Endothelial cell of umbilical vein (primary cell): ENCODE results near the gene ZFR. TPM values are rescaled to one million over a fixed set of nuclear protein-coding genes. Genes with fewer than 3 reads are reported as not detected.
"Not testable (repeated sequence)": the region's sequence is repeated elsewhere in the genome, so short reads cannot be mapped to it uniquely, and the experiment has no call there.

Experiments used
- BruUV-seq: library from RNA; stranded (reverse); fragments of 400-500 nt; replicated peaks from 2 replicates; lab custom pipeline; 2021; lab: Mats Ljungman, UMichigan
- CTCF ChIA-PET: fragments of 300-600, 350-600 bp; sonication (Branson Sonifier 250); formaldehyde crosslinking; loops from one replicate; lab custom pipeline; 2021; ENCODE audit warnings: antibody characterized with exemption, inconsistent platforms; lab: Charles Lee
- POLR2A ChIA-PET: fragments of 300-600, 350-600 bp; sonication (Branson Sonifier 250); formaldehyde crosslinking; loops from one replicate; lab custom pipeline; 2021; ENCODE audit warnings: antibody characterized with exemption, inconsistent platforms; lab: Charles Lee
- DNase-seq: peaks from one replicate; pipeline ENCODE4 v3.0.0-alpha.2; 2011; ENCODE audit warnings: low read depth, low spot score
- FAIRE-seq: peaks from 2 replicates; lab custom pipeline; 2011; peaks lifted over from hg19 to GRCh38; lab: Jason Lieb, UNC
- H2AFZ ChIP-seq: 2 replicates; pipeline ENCODE4 v1.6.0; 2012; ENCODE audit warnings: low read depth, low read length, control low read depth, inconsistent platforms
- H3K27ac ChIP-seq: 2 replicates; pipeline ENCODE4 v1.5.1; 2011; ENCODE audit warnings: low read depth, mild to moderate bottlenecking, control low read depth, low read length, moderate library complexity; ENCODE audit not compliant: insufficient read depth
- H3K27me3 ChIP-seq, 2 experiments: 2 replicates each; pipeline versions ENCODE4 v1.6.0 to v1.6.1; 2011; ENCODE audit warnings: low read length in 2 of 2, mixed read lengths in 1 of 2; ENCODE audit not compliant: control insufficient read depth in 2 of 2, insufficient read depth in 2 of 2
- H3K36me3 ChIP-seq, 2 experiments: 2 replicates in 1 of 2; 3 replicates in 1 of 2; pipeline ENCODE4 v1.5.1; 2011; ENCODE audit warnings: low read length in 2 of 2, mild to moderate bottlenecking in 1 of 2, moderate library complexity in 1 of 2; ENCODE audit not compliant: control insufficient read depth in 2 of 2, insufficient read depth in 2 of 2; ENCODE audit errors: extremely low read depth in 1 of 2
- H3K4me1 ChIP-seq: 3 replicates; pipeline ENCODE4 v1.5.1; 2011; ENCODE audit warnings: mild to moderate bottlenecking, low read length; ENCODE audit not compliant: control insufficient read depth, insufficient read depth; ENCODE audit errors: extremely low read depth
- H3K4me2 ChIP-seq: 2 replicates; pipeline ENCODE4 v1.6.1; 2011; ENCODE audit warnings: low read length, control low read depth, mixed read lengths; ENCODE audit not compliant: insufficient read depth
- H3K4me3 ChIP-seq, 3 experiments: fragments of 200-600 bp in 1 of 3; sonication (generic), shearing (Covaris generic) in 1 of 3; replicated peaks in 1 of 3; 2 replicates each; pipeline ENCODE4 v1.5.1; 2011 to 2016; ENCODE audit warnings: control low read depth in 3 of 3, low read length in 3 of 3, mild to moderate bottlenecking in 2 of 3, inconsistent platforms in 1 of 3, low read depth in 1 of 3, moderate library complexity in 1 of 3; ENCODE audit not compliant: insufficient read depth in 1 of 3
- H3K79me2 ChIP-seq: 2 replicates; pipeline ENCODE4 v1.6.0; 2012; ENCODE audit warnings: low read length, inconsistent platforms; ENCODE audit not compliant: control insufficient read depth, insufficient read depth
- H3K9ac ChIP-seq: replicated peaks from 2 replicates; pipeline ENCODE3; 2011; ENCODE audit warnings: low read length, control low read depth; ENCODE audit not compliant: insufficient read depth; ENCODE audit errors: extremely low read depth
- H3K9me1 ChIP-seq: replicated peaks from 3 replicates; pipeline ENCODE4 v1.6.0; 2011; ENCODE audit warnings: mild to moderate bottlenecking, low read length; ENCODE audit not compliant: control insufficient read depth, insufficient read depth; ENCODE audit errors: extremely low read depth
- H3K9me3 ChIP-seq: replicated peaks from 2 replicates; pipeline ENCODE4 v1.5.1; 2012; ENCODE audit warnings: low read length, inconsistent platforms; ENCODE audit not compliant: control insufficient read depth, insufficient read depth
- H4K20me1 ChIP-seq: replicated peaks from 2 replicates; pipeline ENCODE3; 2011; ENCODE audit warnings: mild to moderate bottlenecking, low read length; ENCODE audit not compliant: control insufficient read depth, insufficient read depth; ENCODE audit errors: extremely low read depth
- CTCF ChIP-seq, 2 donors: IDR thresholded peaks; 1 replicate in 1 of 2; 2 replicates in 1 of 2; pipeline ENCODE4 v1.5.1; 2011; ENCODE audit warnings: low read length in 2 of 2, mild to moderate bottlenecking in 2 of 2, moderate library complexity in 2 of 2, control low read depth in 1 of 2, inconsistent platforms in 1 of 2, low read depth in 1 of 2; ENCODE audit not compliant: insufficient read depth in 1 of 2; ENCODE audit errors: extremely low read depth in 1 of 2
- EZH2 ChIP-seq: IDR thresholded peaks from 2 replicates; pipeline ENCODE4 v1.6.1; 2012; ENCODE audit warnings: borderline replicate concordance, low read depth, mild to moderate bottlenecking, moderate library complexity, low read length, inconsistent platforms; ENCODE audit not compliant: severe bottlenecking
- FOS ChIP-seq: IDR thresholded peaks from 2 replicates; pipeline ENCODE4 v1.6.1; 2011; ENCODE audit warnings: mild to moderate bottlenecking, low read length, moderate library complexity, borderline replicate concordance; ENCODE audit not compliant: insufficient read depth
- GATA2 ChIP-seq: IDR thresholded peaks from 2 replicates; pipeline ENCODE4 v1.7.0; 2011; ENCODE audit warnings: low read depth, mild to moderate bottlenecking, moderate library complexity, mixed read lengths, low read length; ENCODE audit not compliant: insufficient read length, insufficient read depth
- JUN ChIP-seq: IDR thresholded peaks from 2 replicates; pipeline ENCODE4 v1.6.1; 2011; ENCODE audit warnings: borderline replicate concordance, low read depth; ENCODE audit not compliant: insufficient read length, insufficient read depth
- MAX ChIP-seq: IDR thresholded peaks from 2 replicates; pipeline ENCODE4 v1.6.1; 2011; ENCODE audit not compliant: insufficient read depth, insufficient read length
- MYC ChIP-seq: IDR thresholded peaks from one replicate; pipeline ENCODE4 v1.6.1; 2011; ENCODE audit warnings: mild to moderate bottlenecking, low read depth, low read length
- POLR2A ChIP-seq: IDR thresholded peaks from 2 replicates; pipeline ENCODE4 v1.6.1; 2012; ENCODE audit warnings: low read depth, mild to moderate bottlenecking, control low read depth, low read length
- POLR2AphosphoS5 ChIP-seq: IDR thresholded peaks from 2 replicates; pipeline ENCODE4 v1.6.1; 2012; ENCODE audit warnings: low read depth, mild to moderate bottlenecking, control low read depth, low read length, moderate library complexity; ENCODE audit not compliant: insufficient read depth
- dilution Hi-C: fragments of 300-500 bp; cut with MboI; formaldehyde crosslinking; loops from one replicate; pipeline ENCODE4 v1.15.0; 2019; ENCODE audit warnings: low sequenced_read_pairs; ENCODE audit not compliant: extremely low pct_ligation_motif_present
- intact Hi-C: fragments of 100-400 bp; cut with micrococcal nuclease; formaldehyde crosslinking; loops from one replicate; pipeline ENCODE4 v1.10.0; 2022
- polyA plus RNA-seq, 4 experiments: library from polyadenylated mRNA; depleted of rRNA in 3 of 4; stranded (reverse) in 3 of 4; unstranded in 1 of 4; fragments of >200 nt; gene quantifications; 2 replicates each; pipeline versions ENCODE4 v1.2.1 to v1.2.3, GENCODE V29; 2011 to 2012; ENCODE audit warnings: missing spikeins in 1 of 4
- total RNA-seq: library from RNA; stranded (reverse); gene quantifications from 2 replicates; pipeline ENCODE4 v1.2.3, GENCODE V29; 2021

ZFR gene
- total and polyA plus RNA-seq, 2 donors (not counting 3 experiments of a cell fraction or from before 2014, with no cell fraction given), result 60.1 to 79.4 TPM

- FAIRE-seq (no peak), DNase-seq (no peak)
- Histone ChIP-seq H2AFZ (no peak overlapping the region), H3K36me3 (peaks cover 2 to 3% of the 10 kb centered on the region in 2 experiments), H3K9me3 (no peaks in the 10 kb centered on the region), H3K9ac (no peak overlapping the region), H3K9me1 (no peaks in the 10 kb centered on the region), H3K27ac (no peak overlapping the region), H3K4me1 (peaks cover 9% of the 10 kb centered on the region), H3K79me2 (peaks cover 95% of the 10 kb centered on the region), H3K4me2 (no peak overlapping the region), H3K27me3 (no peaks in the 10 kb centered on the region), H4K20me1 (peaks cover 21% of the 10 kb centered on the region), H3K4me3 (no peak overlapping the region)
- no peak for TF ChIP-seq JUN
- TF ChIP-seq POLR2AphosphoS5, result no peak
- no peak for TF ChIP-seq MAX
- TF ChIP-seq MYC, result no peak
- TF ChIP-seq POLR2A, result no peak
- TF ChIP-seq FOS, result no peak
- no peak for TF ChIP-seq EZH2
- no peak for TF ChIP-seq CTCF (IDR thresholded peaks at IDR 0.05; ENCODE audit: extremely low read depth in 1 of 2, insufficient read depth in 1 of 2, low read depth in 1 of 2, low read length in 2 of 2)
- no peak for TF ChIP-seq GATA2
- dilution Hi-C loops, result no loop called here
- CTCF ChIA-PET, result interaction anchor here (0.5 kb wide), 1 partner anchor 268 kb away, joined by 3 read pairs; no protein-coding TSS in a partner anchor
- no TSS peak for BruUV-seq
- intact Hi-C loops, result no loop called here
- POLR2A ChIA-PET, result no interaction called here
Measured at GRCh38 chr5:32432633-32433032, 11.9 kb downstream of the ZFR start.

- BruUV-seq, dilution Hi-C loops, H3K27me3 ChIP-seq, H3K9me3 ChIP-seq, DNase-seq, intact Hi-C loops, H3K4me2 ChIP-seq, H3K9me1 ChIP-seq, H3K9ac ChIP-seq, H3K27ac ChIP-seq, POLR2A ChIA-PET, H3K4me1 ChIP-seq, H3K4me3 ChIP-seq, H3K36me3 ChIP-seq, FAIRE-seq, CTCF ChIA-PET, H2AFZ ChIP-seq: not testable (repeated sequence)
- H4K20me1 ChIP-seq, result peaks cover 26% of the 10 kb centered on the region
- H3K79me2 ChIP-seq, result peaks cover 96% of the 10 kb centered on the region
Measured at GRCh38 chr5:32430825-32431224, 13.7 kb downstream of the ZFR start.
